Keratinocyte (primary cell): ENCODE data around the gene CDHR1. TPM values are rescaled to one million over a fixed set of nuclear protein-coding genes. Genes with fewer than 3 reads are reported as not detected.
"Not testable (repeated sequence)": the region's sequence is repeated elsewhere in the genome, so short reads cannot be mapped to it uniquely, and the experiment has no call there.

Experiments used
- DNase-seq: peaks from one replicate; pipeline ENCODE4 v3.0.0-alpha.2; 2011; ENCODE audit warnings: low read depth, missing footprints, low spot score
- FAIRE-seq: peaks from 2 replicates; lab custom pipeline; 2011; peaks lifted over from hg19 to GRCh38; lab: Jason Lieb, UNC
- H2AFZ ChIP-seq: 2 replicates; pipeline ENCODE4 v1.6.0; 2012; ENCODE audit warnings: low read length, control low read depth, inconsistent platforms; ENCODE audit not compliant: control insufficient read depth
- H3K27ac ChIP-seq: 2 replicates; pipeline ENCODE4 v1.5.1; 2011; ENCODE audit warnings: low read length; ENCODE audit not compliant: control insufficient read depth, insufficient read depth
- H3K27me3 ChIP-seq: 3 replicates; pipeline ENCODE4 v1.6.0; 2011; ENCODE audit warnings: low read length; ENCODE audit not compliant: control insufficient read depth, insufficient read depth; ENCODE audit errors: extremely low read depth
- H3K36me3 ChIP-seq, 2 experiments: 2 replicates in 1 of 2; 3 replicates in 1 of 2; pipeline ENCODE4 v1.5.1; 2011; ENCODE audit warnings: low read length in 2 of 2, mild to moderate bottlenecking in 1 of 2; ENCODE audit not compliant: control insufficient read depth in 2 of 2, insufficient read depth in 2 of 2; ENCODE audit errors: extremely low read depth in 1 of 2
- H3K4me1 ChIP-seq: 3 replicates; pipeline ENCODE4 v1.5.1; 2011; ENCODE audit warnings: low read length; ENCODE audit not compliant: control insufficient read depth, insufficient read depth; ENCODE audit errors: extremely low read depth
- H3K4me2 ChIP-seq: 3 replicates; pipeline ENCODE4 v1.6.0; 2011; ENCODE audit warnings: low read depth, low read length; ENCODE audit not compliant: control insufficient read depth, insufficient read depth; ENCODE audit errors: extremely low read depth
- H3K4me3 ChIP-seq, 3 experiments: fragments of 200-600 bp in 1 of 3; sonication (generic) in 1 of 3; 2 replicates in 2 of 3; 3 replicates in 1 of 3; pipeline ENCODE4 v1.5.1; 2011 to 2016; ENCODE audit warnings: low read length in 3 of 3, mild to moderate bottlenecking in 3 of 3, control low read depth in 2 of 3, inconsistent platforms in 1 of 3, low read depth in 1 of 3, mixed read lengths in 1 of 3, mixed run types in 1 of 3, moderate library complexity in 1 of 3; ENCODE audit not compliant: control insufficient read depth in 2 of 3, insufficient read depth in 2 of 3; ENCODE audit errors: extremely low read depth in 1 of 3
- H3K79me2 ChIP-seq: 2 replicates; pipeline ENCODE4 v1.6.0; 2012; ENCODE audit warnings: low read length; ENCODE audit not compliant: control insufficient read depth, insufficient read depth
- H3K9ac ChIP-seq: 3 replicates; pipeline ENCODE4 v1.6.0; 2011; ENCODE audit warnings: low read length; ENCODE audit not compliant: control insufficient read depth, insufficient read depth; ENCODE audit errors: extremely low read depth
- H3K9me1 ChIP-seq: 3 replicates; pipeline ENCODE4 v1.6.0; 2011; ENCODE audit warnings: low read length; ENCODE audit not compliant: control insufficient read depth, insufficient read depth; ENCODE audit errors: extremely low read depth
- H3K9me3 ChIP-seq: 2 replicates; pipeline ENCODE4 v1.5.1; 2012; ENCODE audit warnings: low read depth, low read length; ENCODE audit not compliant: control insufficient read depth
- H4K20me1 ChIP-seq: 3 replicates; pipeline ENCODE4 v1.6.0; 2011; ENCODE audit warnings: low read length; ENCODE audit not compliant: control insufficient read depth, insufficient read depth; ENCODE audit errors: extremely low read depth
- EZH2 ChIP-seq: IDR thresholded peaks from one replicate; pipeline ENCODE4 v1.6.1; 2012; ENCODE audit warnings: inconsistent platforms, mild to moderate bottlenecking, low read length, moderate library complexity
- dilution Hi-C: fragments of 300-500 bp; cut with MboI; formaldehyde crosslinking; loops from one replicate; pipeline ENCODE4 v1.7.0; 2020; ENCODE audit warnings: low sequenced_read_pairs; ENCODE audit not compliant: extremely low pct_ligation_motif_present
- polyA plus RNA-seq, 5 experiments: library from polyadenylated mRNA; depleted of rRNA in 3 of 5; stranded (reverse) in 3 of 5; stranded (forward) in 1 of 5; unstranded in 1 of 5; fragments of >200 nt; gene quantifications; 1 replicate in 1 of 5; 2 replicates in 3 of 5; 3 replicates in 1 of 5; pipeline versions ENCODE4 v1.2.1 to v1.2.3, GENCODE V29; 2011 to 2012; ENCODE audit warnings: missing spikeins in 2 of 5, low read depth in 1 of 5, low replicate concordance in 1 of 5
- TF ChIP-seq, protein P1 (sequence below), 3 experiments: IDR thresholded peaks in 1 of 3; conservative IDR thresholded peaks in 1 of 3; optimal IDR thresholded peaks in 1 of 3; 2 replicates in 2 of 3; 3 replicates in 1 of 3; pipeline versions ENCODE3 to v1.5.1; 2011; ENCODE audit warnings: low read length in 3 of 3, mild to moderate bottlenecking in 3 of 3, moderate library complexity in 2 of 3, control low read depth in 1 of 3, inconsistent platforms in 1 of 3; ENCODE audit not compliant: insufficient read depth in 2 of 3; ENCODE audit errors: extremely low read depth in 1 of 3

Gene CDHR1
- polyA plus RNA-seq, 1 donor (not counting 4 experiments of a cell fraction or from before 2014, with no cell fraction given): 5.2 TPM

DNA sequence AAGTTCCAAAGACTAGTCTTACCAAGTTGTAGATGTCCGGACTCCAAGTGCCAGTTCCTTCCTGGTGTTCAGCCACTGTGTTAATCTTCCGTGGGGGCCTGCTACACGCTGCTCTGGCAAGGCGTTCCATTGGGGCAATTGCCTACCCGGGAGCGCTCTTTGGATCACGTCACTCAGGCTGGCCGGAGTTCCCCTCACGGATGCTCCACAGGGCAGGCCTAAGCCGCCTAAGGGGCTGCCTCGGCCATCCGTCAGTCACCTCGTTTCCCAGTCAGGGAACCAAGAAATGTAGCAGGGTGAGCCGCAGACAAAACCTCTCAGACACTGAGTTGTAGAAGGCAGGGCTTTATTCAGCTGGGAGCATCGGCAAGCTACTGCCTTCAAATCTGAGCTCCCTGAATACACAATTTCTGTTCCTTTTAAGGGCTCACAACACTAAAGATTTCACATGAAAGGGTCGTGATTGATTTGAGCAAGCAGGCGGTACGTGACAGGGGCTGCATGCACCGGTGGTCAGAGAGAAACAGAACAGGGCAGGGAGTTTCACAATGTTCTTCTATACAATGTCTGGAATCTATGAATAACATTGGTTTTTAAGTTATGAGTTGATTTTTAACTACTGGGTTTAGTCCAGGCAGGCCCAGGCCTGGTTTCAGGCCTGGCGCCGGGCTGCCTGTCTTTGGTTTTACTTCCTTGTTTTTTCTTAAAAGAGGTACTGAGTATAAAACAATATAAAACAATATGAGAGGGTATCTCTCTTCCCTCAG is 22.5 kb upstream of the CDHR1 start:
- H3K4me2 ChIP-seq: peak overlapping the region; percentile 29
- H3K27ac ChIP-seq: peak overlapping the region; percentile 42
- dilution Hi-C loops, FAIRE-seq, H3K27me3 ChIP-seq, H3K9me3 ChIP-seq, H3K36me3 ChIP-seq, H4K20me1 ChIP-seq, DNase-seq, H3K79me2 ChIP-seq, H3K9me1 ChIP-seq: not testable (repeated sequence)
- peaks cover 15% of the 10 kb centered on the region for H3K4me1 ChIP-seq
- peak overlapping the region; percentile 29 for H3K9ac ChIP-seq
- H3K4me3 ChIP-seq: peak overlapping the region in 2 of 3 experiments; percentile 13 to 23
- H2AFZ ChIP-seq: peak overlapping the region; percentile 94

- H3K27ac ChIP-seq: peak overlapping the region; percentile 42
- no peak overlapping the region for H3K4me3 ChIP-seq
- dilution Hi-C loops: no loop called here
Measured at GRCh38 chr10:84172467-84173356, 21.6 kb upstream of the CDHR1 start.

More at GRCh38 chr10:84172467-84173356, 21.6 kb upstream of the CDHR1 start:
- DNase-seq (no peak), FAIRE-seq (no peak)
- Histone ChIP-seq H3K79me2 (no peaks in the 10 kb centered on the region), H3K4me2 (peak overlapping the region; percentile 29), H2AFZ (peak overlapping the region; percentile 62), H3K36me3 (no peaks in the 10 kb centered on the region), H4K20me1 (no peaks in the 10 kb centered on the region), H3K27me3 (no peaks in the 10 kb centered on the region), H3K9me1 (no peaks in the 10 kb centered on the region), H3K9me3 (no peaks in the 10 kb centered on the region), H3K9ac (peak overlapping the region; percentile 29), H3K4me1 (peaks cover 21% of the 10 kb centered on the region)
- TF ChIP-seq, protein P1, sequence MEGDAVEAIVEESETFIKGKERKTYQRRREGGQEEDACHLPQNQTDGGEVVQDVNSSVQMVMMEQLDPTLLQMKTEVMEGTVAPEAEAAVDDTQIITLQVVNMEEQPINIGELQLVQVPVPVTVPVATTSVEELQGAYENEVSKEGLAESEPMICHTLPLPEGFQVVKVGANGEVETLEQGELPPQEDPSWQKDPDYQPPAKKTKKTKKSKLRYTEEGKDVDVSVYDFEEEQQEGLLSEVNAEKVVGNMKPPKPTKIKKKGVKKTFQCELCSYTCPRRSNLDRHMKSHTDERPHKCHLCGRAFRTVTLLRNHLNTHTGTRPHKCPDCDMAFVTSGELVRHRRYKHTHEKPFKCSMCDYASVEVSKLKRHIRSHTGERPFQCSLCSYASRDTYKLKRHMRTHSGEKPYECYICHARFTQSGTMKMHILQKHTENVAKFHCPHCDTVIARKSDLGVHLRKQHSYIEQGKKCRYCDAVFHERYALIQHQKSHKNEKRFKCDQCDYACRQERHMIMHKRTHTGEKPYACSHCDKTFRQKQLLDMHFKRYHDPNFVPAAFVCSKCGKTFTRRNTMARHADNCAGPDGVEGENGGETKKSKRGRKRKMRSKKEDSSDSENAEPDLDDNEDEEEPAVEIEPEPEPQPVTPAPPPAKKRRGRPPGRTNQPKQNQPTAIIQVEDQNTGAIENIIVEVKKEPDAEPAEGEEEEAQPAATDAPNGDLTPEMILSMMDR (optimal IDR thresholded peaks at IDR 0.05 in 1 of 3, IDR thresholded peaks at IDR 0.05 in 1 of 3, conservative IDR thresholded peaks at IDR 0.05 in 1 of 3; ENCODE audit: extremely low read depth in 1 of 3, insufficient read depth in 2 of 3, low read length in 3 of 3): no peak
- no peak for TF ChIP-seq EZH2
